ENCODE measurements around the gene CDX2. TPM values are rescaled to one million over a fixed set of nuclear protein-coding genes. Genes with fewer than 3 reads are reported as not detected.
A peak's percentile ranks its signal among the peaks of the same experiment; 100 is the strongest.

Gene CDX2
- total RNA-seq, 1 experiment from 2014 or later = 5.1 TPM

DNA sequence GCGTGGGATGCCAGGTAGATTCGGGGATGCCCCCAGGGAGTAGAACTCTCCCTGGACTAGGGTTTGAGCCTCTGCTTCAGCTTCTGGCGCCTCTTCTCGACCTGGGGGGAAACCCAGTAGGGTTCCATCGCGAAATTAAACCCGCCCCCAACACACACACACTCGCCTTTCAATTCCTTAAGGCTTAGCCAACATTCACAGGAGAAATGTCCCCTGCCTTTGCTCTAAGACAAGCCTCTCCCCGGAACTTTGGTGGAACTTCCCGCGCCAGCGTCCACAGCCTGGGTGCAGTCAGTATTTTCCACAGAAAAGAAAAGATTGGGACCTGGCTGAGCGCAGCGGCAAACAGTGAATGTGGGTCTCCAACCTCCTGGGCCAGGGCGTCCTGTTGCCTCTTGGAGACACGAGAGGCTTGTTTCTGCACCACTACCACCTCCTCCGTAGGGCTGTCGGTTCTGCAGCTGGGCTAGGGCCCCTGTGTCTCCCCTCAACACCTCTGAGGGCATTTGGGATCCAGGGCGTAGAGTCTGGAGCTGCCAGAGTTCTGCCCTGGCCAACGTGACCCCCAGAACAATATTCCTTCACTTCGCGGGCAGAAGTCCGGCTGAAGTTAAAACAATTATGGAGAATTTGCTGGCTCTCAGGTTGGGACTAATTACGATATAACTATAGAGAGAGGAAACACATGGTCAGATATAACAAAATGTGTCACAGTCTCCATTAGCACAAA is 46.1 kb downstream of the CDX2 start:
- Histone ChIP-seq H3K27me3 (ENCODE audit: control insufficient read depth, insufficient read depth, low read length) (no peaks in the 10 kb centered on the region), H3K36me3 (ENCODE audit: control insufficient read depth, insufficient read depth, low read length) (no peaks in the 10 kb centered on the region), H3K4me3 (ENCODE audit: low read depth in 2 of 2, low read length in 2 of 2) (no peak overlapping the region), H3K9me3 (ENCODE audit: control insufficient read depth, insufficient read depth, low read depth, low read length) (no peaks in the 10 kb centered on the region), H3K27ac (ENCODE audit: low read length) (peak overlapping the region; percentile 39; the same call in 1 of the 2 replicates), H3K4me1 (ENCODE audit: control insufficient read depth, insufficient read depth, low read length) (0 out of 2 replicates have a peak, but pooled peaks cover 3% of the 10 kb centered on the region)
- ChIA-PET POLR2A (no interaction called here), CTCF (no interaction called here)
- DNase-seq (ENCODE audit: low read depth, low spot score) (no peak), ATAC-seq (no peak)
- in situ Hi-C loops (cut with HindIII; ENCODE audit: low pct_unique_long_range_greater_than_20kb, low sequenced_read_pairs) = no loop called here
- BruUV-seq (replicated peaks) = no TSS peak
- intact Hi-C loops (cut with micrococcal nuclease; ENCODE audit: unreplicated experiment) = no loop called here
- no peak for TF ChIP-seq POLR2AphosphoS5 (IDR thresholded peaks at IDR 0.05; ENCODE audit: low read depth, low read length)
- TF ChIP-seq TCF7L2 (IDR thresholded peaks at IDR 0.05; ENCODE audit: low read depth, low read length) = no peak
- TF ChIP-seq, protein P1, sequence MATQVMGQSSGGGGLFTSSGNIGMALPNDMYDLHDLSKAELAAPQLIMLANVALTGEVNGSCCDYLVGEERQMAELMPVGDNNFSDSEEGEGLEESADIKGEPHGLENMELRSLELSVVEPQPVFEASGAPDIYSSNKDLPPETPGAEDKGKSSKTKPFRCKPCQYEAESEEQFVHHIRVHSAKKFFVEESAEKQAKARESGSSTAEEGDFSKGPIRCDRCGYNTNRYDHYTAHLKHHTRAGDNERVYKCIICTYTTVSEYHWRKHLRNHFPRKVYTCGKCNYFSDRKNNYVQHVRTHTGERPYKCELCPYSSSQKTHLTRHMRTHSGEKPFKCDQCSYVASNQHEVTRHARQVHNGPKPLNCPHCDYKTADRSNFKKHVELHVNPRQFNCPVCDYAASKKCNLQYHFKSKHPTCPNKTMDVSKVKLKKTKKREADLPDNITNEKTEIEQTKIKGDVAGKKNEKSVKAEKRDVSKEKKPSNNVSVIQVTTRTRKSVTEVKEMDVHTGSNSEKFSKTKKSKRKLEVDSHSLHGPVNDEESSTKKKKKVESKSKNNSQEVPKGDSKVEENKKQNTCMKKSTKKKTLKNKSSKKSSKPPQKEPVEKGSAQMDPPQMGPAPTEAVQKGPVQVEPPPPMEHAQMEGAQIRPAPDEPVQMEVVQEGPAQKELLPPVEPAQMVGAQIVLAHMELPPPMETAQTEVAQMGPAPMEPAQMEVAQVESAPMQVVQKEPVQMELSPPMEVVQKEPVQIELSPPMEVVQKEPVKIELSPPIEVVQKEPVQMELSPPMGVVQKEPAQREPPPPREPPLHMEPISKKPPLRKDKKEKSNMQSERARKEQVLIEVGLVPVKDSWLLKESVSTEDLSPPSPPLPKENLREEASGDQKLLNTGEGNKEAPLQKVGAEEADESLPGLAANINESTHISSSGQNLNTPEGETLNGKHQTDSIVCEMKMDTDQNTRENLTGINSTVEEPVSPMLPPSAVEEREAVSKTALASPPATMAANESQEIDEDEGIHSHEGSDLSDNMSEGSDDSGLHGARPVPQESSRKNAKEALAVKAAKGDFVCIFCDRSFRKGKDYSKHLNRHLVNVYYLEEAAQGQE (IDR thresholded peaks at IDR 0.05; ENCODE audit: insufficient read depth in 1 of 2, low read depth in 2 of 2, low read length in 1 of 2) = no peak
- no peak for TF ChIP-seq SIN3A (IDR thresholded peaks at IDR 0.05; ENCODE audit: borderline replicate concordance, insufficient read depth, low read depth, low read length)
- TF ChIP-seq CTCF (IDR thresholded peaks at IDR 0.05) = no peak

GRCh38 chr13:27921961-27922882 is 46.9 kb downstream of the CDX2 start:
- Histone ChIP-seq H3K36me3 (ENCODE audit: control insufficient read depth, insufficient read depth, low read length) (no peaks in the 10 kb centered on the region), H3K27ac (ENCODE audit: low read length) (peak overlapping the region; percentile 82), H3K27me3 (ENCODE audit: control insufficient read depth, insufficient read depth, low read length) (no peaks in the 10 kb centered on the region), H3K4me1 (ENCODE audit: control insufficient read depth, insufficient read depth, low read length) (0 out of 2 replicates have a peak, but pooled peaks cover 3% of the 10 kb centered on the region), H3K4me3 (ENCODE audit: low read depth in 2 of 2, low read length in 2 of 2) (peak overlapping the region; percentile 55 to 68), H3K9me3 (ENCODE audit: control insufficient read depth, insufficient read depth, low read depth, low read length) (no peaks in the 10 kb centered on the region)
- ChIA-PET CTCF (no interaction called here), POLR2A (no interaction called here)
- intact Hi-C loops (cut with micrococcal nuclease; ENCODE audit: unreplicated experiment) = no loop called here
- DNase-seq (ENCODE audit: low read depth, low spot score) = no peak
- ATAC-seq = no peak
- TF ChIP-seq POLR2AphosphoS5 (IDR thresholded peaks at IDR 0.05; ENCODE audit: low read depth, low read length) (no peak), SIN3A (IDR thresholded peaks at IDR 0.05; ENCODE audit: borderline replicate concordance, insufficient read depth, low read depth, low read length) (no peak), CTCF (IDR thresholded peaks at IDR 0.05) (no peak)
- TF ChIP-seq, protein P1 (IDR thresholded peaks at IDR 0.05; ENCODE audit: insufficient read depth in 1 of 2, low read depth in 2 of 2, low read length in 1 of 2) = no peak
- BruUV-seq (replicated peaks) = no TSS peak
- in situ Hi-C loops (cut with HindIII; ENCODE audit: low pct_unique_long_range_greater_than_20kb, low sequenced_read_pairs) = no loop called here
